HG03108 (cell line): ENCODE data around the gene ZNF821.
"Not testable (repeated sequence)": the region's sequence is repeated elsewhere in the genome, so short reads cannot be mapped to it uniquely, and the experiment has no call there.

Source experiments
- ATAC-seq: cut with Tn5 transposase; IDR thresholded peaks from one replicate; pipeline ENCODE4 v1.9.1; 2021; ENCODE audit warnings: moderate library complexity; ENCODE audit not compliant: unreplicated experiment

ZNF821 gene

GRCh38 chr16:71817155-71817500 is 66.9 kb downstream of the ZNF821 start:
- not testable (repeated sequence) for ATAC-seq

DNA sequence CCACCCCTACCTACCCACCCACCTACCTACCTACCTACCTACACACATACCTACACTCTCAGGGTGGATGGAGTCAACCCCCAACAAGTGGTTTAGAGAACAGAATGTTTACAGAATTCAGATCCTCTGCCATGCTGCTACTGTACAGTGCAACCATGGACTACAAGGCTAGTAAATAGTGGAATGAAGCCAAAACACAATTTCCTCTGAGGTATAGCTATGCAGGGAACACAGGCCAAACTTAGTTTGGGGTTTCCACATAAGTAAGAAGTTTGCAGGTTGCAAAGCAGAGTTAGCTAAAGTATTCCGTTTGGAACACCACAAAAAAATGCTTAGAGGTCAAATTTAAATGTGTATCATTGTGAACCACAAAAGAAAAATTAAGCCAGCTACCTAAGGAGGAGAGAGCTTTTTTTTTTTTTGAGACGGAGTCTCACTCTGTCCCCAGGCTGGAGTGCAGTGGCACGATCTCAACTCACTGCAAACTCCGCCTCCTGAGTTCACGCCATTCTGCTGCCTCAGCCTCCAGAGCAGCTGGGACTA is 72.7 kb downstream of the ZNF821 start:
- no peak for ATAC-seq

DNA sequence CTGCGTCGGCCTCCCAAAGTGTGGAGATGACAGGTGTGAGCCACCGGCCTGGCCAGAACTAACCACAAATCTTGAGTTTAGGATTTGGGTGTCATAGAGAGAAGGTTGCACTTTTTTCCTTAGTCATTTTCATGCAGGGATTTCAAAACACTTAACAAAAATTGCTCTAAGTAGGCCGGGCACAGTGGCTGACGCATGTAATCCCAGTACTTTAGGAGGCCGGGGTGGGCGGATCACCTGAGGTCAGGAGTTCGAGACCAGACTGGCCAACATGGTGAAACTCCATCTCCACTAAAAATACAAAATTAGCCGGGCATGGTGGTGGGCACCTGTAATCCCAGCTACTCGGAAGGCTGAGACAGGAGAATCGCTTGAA is 73.8 kb downstream of the ZNF821 start:
- ATAC-seq, result not testable (repeated sequence)
